Smooth muscle cell (in vitro differentiated cells): ENCODE data around the gene ESRRA. TPM values are rescaled to one million over a fixed set of nuclear protein-coding genes. Genes with fewer than 3 reads are reported as not detected.
"Not testable (repeated sequence)": the region's sequence is repeated elsewhere in the genome, so short reads cannot be mapped to it uniquely, and the experiment has no call there.

Experiments used
- DNase-seq: peaks from one replicate; lab custom pipeline; 2025; ENCODE audit not compliant: unreplicated experiment; lab: John Stamatoyannopoulos, UW
- H2AFZ ChIP-seq: fragments of 200-600 bp; sonication (generic); 2 replicates; pipeline ENCODE4 v1.6.0; 2016; ENCODE audit warnings: antibody characterized with exemption, low read depth, mild to moderate bottlenecking
- H3F3A ChIP-seq: fragments of 200-600 bp; sonication (generic); 2 replicates; pipeline ENCODE4 v1.6.0; 2017; ENCODE audit warnings: antibody characterized with exemption, low read depth
- H3K27ac ChIP-seq: fragments of 200-600 bp; sonication (generic); 2 replicates; pipeline ENCODE4 v1.5.1; 2016; ENCODE audit warnings: low read depth, mild to moderate bottlenecking
- H3K27me3 ChIP-seq: fragments of 200-600 bp; sonication (generic); 2 replicates; pipeline ENCODE4 v1.6.1; 2016; ENCODE audit warnings: low read depth, mild to moderate bottlenecking
- H3K36me3 ChIP-seq: fragments of 200-600 bp; sonication (generic); 2 replicates; pipeline ENCODE4 v1.5.1; 2016; ENCODE audit warnings: low read depth
- H3K4me1 ChIP-seq: fragments of 200-600 bp; sonication (generic); 2 replicates; pipeline ENCODE4 v1.5.1; 2016; ENCODE audit warnings: low read depth
- H3K4me2 ChIP-seq: fragments of 200-600 bp; sonication (generic); 2 replicates; pipeline ENCODE4 v1.6.0; 2016; ENCODE audit warnings: mild to moderate bottlenecking
- H3K4me3 ChIP-seq: fragments of 200-600 bp; sonication (generic); 2 replicates; pipeline ENCODE4 v1.5.1; 2016; ENCODE audit warnings: mild to moderate bottlenecking
- H3K79me2 ChIP-seq: fragments of 200-600 bp; sonication (generic); 2 replicates; pipeline ENCODE4 v1.6.0; 2016; ENCODE audit warnings: low read depth, mild to moderate bottlenecking
- H3K9ac ChIP-seq: fragments of 200-600 bp; sonication (generic); 2 replicates; pipeline ENCODE4 v1.6.0; 2016; ENCODE audit warnings: low read depth
- H3K9me3 ChIP-seq: fragments of 200-600 bp; sonication (generic); replicated peaks from 2 replicates; pipeline ENCODE4 v1.5.1; 2016; ENCODE audit warnings: low read depth
- H4K20me1 ChIP-seq: fragments of 200-600 bp; sonication (generic); 2 replicates; pipeline ENCODE4 v1.6.0; 2016; ENCODE audit warnings: low read depth
- WGBS: methylation state at CpG from one replicate; pipeline ENCODE4 v1.1.7; 2016; ENCODE audit warnings: low lambda C conversion rate; 5-methylcytosine and 5-hydroxymethylcytosine counted together
- polyA plus RNA-seq: library from polyadenylated mRNA; unstranded; fragments of >200 nt; fragmentation: Nextera tagmentation; extraction: Ambion mirVana; gene quantifications from 2 replicates; pipeline ENCODE4 v1.2.1, GENCODE V29; 2016
- total RNA-seq: library from RNA; depleted of rRNA; stranded (reverse); fragments of >200 nt; gene quantifications from 2 replicates; pipeline ENCODE4 v1.2.3, GENCODE V29; 2014
- TF ChIP-seq, protein P1 (sequence below): fragments of 200-600 bp; sonication (generic); IDR thresholded peaks from 2 replicates; pipeline ENCODE4 v1.5.1; 2017; ENCODE audit warnings: borderline replicate concordance, mild to moderate bottlenecking, antibody characterized with exemption; ENCODE audit not compliant: insufficient read depth, poor library complexity, severe bottlenecking

Gene ESRRA
- total and polyA plus RNA-seq, 2 experiments from 2014 or later = 8.0 to 16.7 TPM

- TF ChIP-seq, protein P1, sequence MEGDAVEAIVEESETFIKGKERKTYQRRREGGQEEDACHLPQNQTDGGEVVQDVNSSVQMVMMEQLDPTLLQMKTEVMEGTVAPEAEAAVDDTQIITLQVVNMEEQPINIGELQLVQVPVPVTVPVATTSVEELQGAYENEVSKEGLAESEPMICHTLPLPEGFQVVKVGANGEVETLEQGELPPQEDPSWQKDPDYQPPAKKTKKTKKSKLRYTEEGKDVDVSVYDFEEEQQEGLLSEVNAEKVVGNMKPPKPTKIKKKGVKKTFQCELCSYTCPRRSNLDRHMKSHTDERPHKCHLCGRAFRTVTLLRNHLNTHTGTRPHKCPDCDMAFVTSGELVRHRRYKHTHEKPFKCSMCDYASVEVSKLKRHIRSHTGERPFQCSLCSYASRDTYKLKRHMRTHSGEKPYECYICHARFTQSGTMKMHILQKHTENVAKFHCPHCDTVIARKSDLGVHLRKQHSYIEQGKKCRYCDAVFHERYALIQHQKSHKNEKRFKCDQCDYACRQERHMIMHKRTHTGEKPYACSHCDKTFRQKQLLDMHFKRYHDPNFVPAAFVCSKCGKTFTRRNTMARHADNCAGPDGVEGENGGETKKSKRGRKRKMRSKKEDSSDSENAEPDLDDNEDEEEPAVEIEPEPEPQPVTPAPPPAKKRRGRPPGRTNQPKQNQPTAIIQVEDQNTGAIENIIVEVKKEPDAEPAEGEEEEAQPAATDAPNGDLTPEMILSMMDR = no peak
- DNase-seq = no peak
- peaks cover 9% of the 10 kb centered on the region for H3K79me2 ChIP-seq
- H3F3A ChIP-seq = no peaks in the 10 kb centered on the region
- no peak overlapping the region for H3K27ac ChIP-seq
- H2AFZ ChIP-seq = no peak overlapping the region
- no peak overlapping the region for H3K9ac ChIP-seq
- no peaks in the 10 kb centered on the region for H3K36me3 ChIP-seq
- WGBS = 96% methylated on average over 18 of the region's 19 CpGs
- H3K9me3 ChIP-seq = no peaks in the 10 kb centered on the region
- peaks cover 5% of the 10 kb centered on the region for H3K4me1 ChIP-seq
- no peak overlapping the region for H3K4me2 ChIP-seq
- H3K4me3 ChIP-seq = no peak overlapping the region
- no peaks in the 10 kb centered on the region for H3K27me3 ChIP-seq
- H4K20me1 ChIP-seq = no peaks in the 10 kb centered on the region
Observed at GRCh38 chr11:64314146-64314804, 9.0 kb downstream of the ESRRA start.

GRCh38 chr11:64314805-64315561 is 9.7 kb downstream of the ESRRA start:
- Histone ChIP-seq H3K27ac (no peak overlapping the region), H3K27me3 (no peaks in the 10 kb centered on the region), H3F3A (no peaks in the 10 kb centered on the region), H3K9me3 (no peaks in the 10 kb centered on the region), H4K20me1 (no peaks in the 10 kb centered on the region), H3K79me2 (peaks cover 9% of the 10 kb centered on the region), H3K4me3 (no peak overlapping the region), H2AFZ (no peak overlapping the region), H3K36me3 (no peaks in the 10 kb centered on the region), H3K4me1 (peaks cover 8% of the 10 kb centered on the region), H3K9ac (no peak overlapping the region), H3K4me2 (no peak overlapping the region)
- TF ChIP-seq, protein P1 = no peak
- WGBS = 95% methylated on average over 24 of the region's 24 CpGs
- no peak for DNase-seq

GRCh38 chr11:64315667-64316526 is 10.6 kb downstream of the ESRRA start:
- 86% methylated on average over 21 of the region's 25 CpGs for WGBS
- H3K9me3 ChIP-seq, H3K9ac ChIP-seq, H3K4me1 ChIP-seq, H2AFZ ChIP-seq, H3K36me3 ChIP-seq, DNase-seq, H3F3A ChIP-seq, H4K20me1 ChIP-seq, H3K27me3 ChIP-seq, H3K79me2 ChIP-seq: not testable (repeated sequence)
- H3K4me3 ChIP-seq = peak overlapping the region; percentile 95
- H3K4me2 ChIP-seq = peak overlapping the region; percentile 90
- peak overlapping the region; percentile 96 for H3K27ac ChIP-seq
